ENCODE data around the gene LENEP.

LENEP gene

GRCh38 chr1:154961207-154962155 is 31.9 kb upstream of the LENEP start, which contains the start of gene PYGO2:
PYGO2 (minus strand) TSS chr1:154961782; CDS start chr1:154961576, 206 bp downstream.
- peak; percentile 88 for DNase-seq

- peak; percentile 59 for DNase-seq
Measured at GRCh38 chr1:154962156-154962749, 31.1 kb upstream of the LENEP start.

- DNase-seq: no peak
Measured at GRCh38 chr1:154962795-154963330, 30.5 kb upstream of the LENEP start.

GRCh38 chr1:154963643-154964042 is 29.7 kb upstream of the LENEP start:
- DNase-seq: no peak

GRCh38 chr1:154964359-154964758 is 29.0 kb upstream of the LENEP start:
- DNase-seq: no peak

- DNase-seq: no peak
Measured at GRCh38 chr1:154966111-154966510, 27.3 kb upstream of the LENEP start.

GRCh38 chr1:154967331-154967950 is 25.9 kb upstream of the LENEP start:
- no peak for DNase-seq

- no peak for DNase-seq
Measured at GRCh38 chr1:154968731-154969130, 24.7 kb upstream of the LENEP start.

- DNase-seq: no peak
Measured at GRCh38 chr1:154969246-154969645, 24.1 kb upstream of the LENEP start.

GRCh38 chr1:154969860-154970452 is 23.4 kb upstream of the LENEP start:
- no peak for DNase-seq

- DNase-seq: peak; percentile 95
Measured at GRCh38 chr1:154970631-154971340, 22.6 kb upstream of the LENEP start, which contains the start of gene SHC1. SHC1 (minus strand) TSS chr1:154970747; CDS start chr1:154970526, 221 bp downstream.

GRCh38 chr1:154971341-154971998 is 21.9 kb upstream of the LENEP start:
- peak; percentile 65 for DNase-seq

GRCh38 chr1:154972213-154972516 is 21.2 kb upstream of the LENEP start:
- DNase-seq: no peak

- peak; percentile 36 for DNase-seq
Measured at GRCh38 chr1:154972517-154973343, 20.7 kb upstream of the LENEP start.

GRCh38 chr1:154973344-154974101 is 19.9 kb upstream of the LENEP start:
- DNase-seq: peak; percentile 91

- peak; percentile 100 for DNase-seq
Measured at GRCh38 chr1:154974102-154974807, 19.1 kb upstream of the LENEP start, which contains the start of gene CKS1B. CKS1B (plus strand) TSS chr1:154974681; CDS start chr1:154974746, 65 bp downstream.

- DNase-seq: peak; percentile 100
Measured at GRCh38 chr1:154974808-154975408, 18.5 kb upstream of the LENEP start.

GRCh38 chr1:154975409-154976059 is 17.9 kb upstream of the LENEP start:
- DNase-seq: no peak
